ENCODE results near the gene FRMD4A. TPM values are rescaled to one million over a fixed set of nuclear protein-coding genes. Genes with fewer than 3 reads are reported as not detected.

The FRMD4A gene
- total RNA-seq, 1 experiment from 2014 or later: 18.3 TPM

DNA sequence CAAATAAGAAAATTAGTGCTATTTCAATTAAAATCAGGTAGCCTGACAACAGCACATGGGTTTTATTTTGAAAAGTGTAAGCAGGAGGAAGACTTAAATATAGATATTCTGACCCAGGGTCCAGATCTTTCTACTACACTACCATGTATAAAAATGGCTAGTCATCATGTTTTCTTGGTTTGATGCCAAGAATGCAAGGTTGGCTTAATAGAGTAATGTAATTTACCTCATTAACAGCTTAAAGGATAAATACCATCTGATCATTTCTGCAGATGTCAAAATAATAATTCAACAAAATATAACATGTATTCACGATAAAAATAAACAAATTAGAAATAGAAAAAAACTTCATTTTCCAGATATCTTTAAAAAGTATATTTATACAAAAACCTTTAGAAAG lies 39.4 kb downstream of the FRMD4A start:
- Histone ChIP-seq H3K9me2 (ENCODE audit: insufficient read depth) (no peaks in the 10 kb centered on the region), H3K79me2 (ENCODE audit: low read depth) (no peaks in the 10 kb centered on the region), H3F3A (ENCODE audit: insufficient read depth, low read depth) (no peaks in the 10 kb centered on the region), H2AFZ (no peak overlapping the region), H4K20me1 (ENCODE audit: insufficient read depth) (no peaks in the 10 kb centered on the region), H3K4me2 (no peak overlapping the region), H3K9me3 (ENCODE audit: insufficient read depth, low read depth) (no peaks in the 10 kb centered on the region), H3K4me1 (replicated peaks; ENCODE audit: insufficient read depth) (no peaks in the 10 kb centered on the region), H3K4me3 (no peak overlapping the region), H3K27ac (no peak overlapping the region), H3K36me3 (ENCODE audit: low read depth) (no peaks in the 10 kb centered on the region), H3K27me3 (ENCODE audit: insufficient read depth, low read depth) (peaks cover 9% of the 10 kb centered on the region; the same call in 1 of the 2 replicates)
- POLR2A ChIA-PET (ENCODE audit: unreplicated experiment): no interaction called here
- no peak for DNase-seq
- intact Hi-C loops (cut with micrococcal nuclease; ENCODE audit: unreplicated experiment): no loop called here
- BruUV-seq (replicated peaks): no TSS peak
- CTCF ChIA-PET: no interaction called here
- TF ChIP-seq EZH2 (IDR thresholded peaks at IDR 0.05; ENCODE audit: low read depth): no peak
- TF ChIP-seq, protein P1, sequence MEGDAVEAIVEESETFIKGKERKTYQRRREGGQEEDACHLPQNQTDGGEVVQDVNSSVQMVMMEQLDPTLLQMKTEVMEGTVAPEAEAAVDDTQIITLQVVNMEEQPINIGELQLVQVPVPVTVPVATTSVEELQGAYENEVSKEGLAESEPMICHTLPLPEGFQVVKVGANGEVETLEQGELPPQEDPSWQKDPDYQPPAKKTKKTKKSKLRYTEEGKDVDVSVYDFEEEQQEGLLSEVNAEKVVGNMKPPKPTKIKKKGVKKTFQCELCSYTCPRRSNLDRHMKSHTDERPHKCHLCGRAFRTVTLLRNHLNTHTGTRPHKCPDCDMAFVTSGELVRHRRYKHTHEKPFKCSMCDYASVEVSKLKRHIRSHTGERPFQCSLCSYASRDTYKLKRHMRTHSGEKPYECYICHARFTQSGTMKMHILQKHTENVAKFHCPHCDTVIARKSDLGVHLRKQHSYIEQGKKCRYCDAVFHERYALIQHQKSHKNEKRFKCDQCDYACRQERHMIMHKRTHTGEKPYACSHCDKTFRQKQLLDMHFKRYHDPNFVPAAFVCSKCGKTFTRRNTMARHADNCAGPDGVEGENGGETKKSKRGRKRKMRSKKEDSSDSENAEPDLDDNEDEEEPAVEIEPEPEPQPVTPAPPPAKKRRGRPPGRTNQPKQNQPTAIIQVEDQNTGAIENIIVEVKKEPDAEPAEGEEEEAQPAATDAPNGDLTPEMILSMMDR (conservative IDR thresholded peaks at IDR 0.05): no peak

DNA sequence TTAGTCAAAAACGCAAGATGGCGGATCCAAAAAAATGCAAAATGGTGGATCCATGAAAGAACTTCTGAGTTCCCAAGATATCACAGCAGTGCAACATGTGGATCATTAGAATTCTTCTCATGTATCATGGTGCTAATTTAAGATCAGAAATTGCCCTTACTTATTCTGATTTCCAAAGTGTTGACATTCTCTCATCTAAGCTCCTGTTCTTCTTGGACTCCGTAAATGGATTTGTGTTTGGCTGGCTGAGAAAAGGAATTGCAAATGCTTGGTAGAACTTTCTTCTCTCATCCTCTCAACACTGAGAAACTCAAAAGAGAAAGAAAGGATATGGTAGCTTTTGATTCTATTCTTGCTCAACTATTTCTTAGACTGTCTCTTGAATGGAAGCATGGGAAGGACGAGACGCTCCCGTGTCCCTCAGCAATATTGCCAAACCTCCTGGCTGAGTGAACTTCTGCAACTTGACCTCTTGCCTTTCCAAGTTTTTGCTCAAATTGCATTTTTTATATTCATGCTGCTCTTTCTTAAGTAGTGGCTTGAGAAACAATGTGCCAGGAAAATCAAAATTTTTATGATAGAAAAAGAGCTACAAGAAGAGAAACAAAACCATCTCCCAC lies 44.7 kb downstream of the FRMD4A start:
- BruUV-seq (replicated peaks): no TSS peak
- H3K36me3 ChIP-seq (ENCODE audit: low read depth): no peaks in the 10 kb centered on the region
- peaks cover 26% of the 10 kb centered on the region; the same call in 1 of the 2 replicates for H3K27me3 ChIP-seq (ENCODE audit: insufficient read depth, low read depth)
- POLR2A ChIA-PET (ENCODE audit: unreplicated experiment): no interaction called here
- H3F3A ChIP-seq (ENCODE audit: insufficient read depth, low read depth): no peaks in the 10 kb centered on the region
- H3K27ac ChIP-seq: no peak overlapping the region
- intact Hi-C loops (cut with micrococcal nuclease; ENCODE audit: unreplicated experiment): no loop called here
- H3K4me2 ChIP-seq: no peak overlapping the region
- H3K4me1 ChIP-seq (replicated peaks; ENCODE audit: insufficient read depth): no peaks in the 10 kb centered on the region
- TF ChIP-seq, protein P1 (conservative IDR thresholded peaks at IDR 0.05): no peak
- no peak for TF ChIP-seq EZH2 (IDR thresholded peaks at IDR 0.05; ENCODE audit: low read depth)
- CTCF ChIA-PET: no interaction called here
- H3K9me3 ChIP-seq (ENCODE audit: insufficient read depth, low read depth): no peaks in the 10 kb centered on the region
- DNase-seq: no peak
- no peaks in the 10 kb centered on the region for H3K79me2 ChIP-seq (ENCODE audit: low read depth)
- H4K20me1 ChIP-seq (ENCODE audit: insufficient read depth): no peaks in the 10 kb centered on the region
- no peak overlapping the region for H3K4me3 ChIP-seq
- no peaks in the 10 kb centered on the region for H3K9me2 ChIP-seq (ENCODE audit: insufficient read depth)
- H2AFZ ChIP-seq: no peak overlapping the region

DNA sequence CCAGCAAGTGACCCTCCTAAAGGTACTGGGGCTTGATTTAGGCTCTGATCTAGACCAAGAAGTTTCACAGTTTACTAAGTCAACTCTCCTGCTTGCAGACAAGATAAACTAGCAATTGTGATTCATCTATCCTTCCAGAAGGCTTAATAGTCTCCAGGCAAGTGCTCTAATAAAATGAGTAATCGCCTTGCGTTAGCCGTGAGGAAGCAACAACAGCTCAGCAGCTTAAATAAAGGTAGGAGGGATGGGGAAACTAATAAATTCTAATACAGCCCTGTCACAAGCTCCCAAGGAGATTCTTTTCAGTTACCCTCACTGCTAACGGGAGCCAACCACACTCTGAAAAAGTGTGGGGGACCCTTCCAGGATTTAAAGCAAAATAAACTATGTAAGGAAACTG lies 48.4 kb downstream of the FRMD4A start:
- Histone ChIP-seq H3K9me3 (ENCODE audit: insufficient read depth, low read depth) (no peaks in the 10 kb centered on the region), H3K27ac (no peak overlapping the region), H3K79me2 (ENCODE audit: low read depth) (no peaks in the 10 kb centered on the region), H3F3A (ENCODE audit: insufficient read depth, low read depth) (no peaks in the 10 kb centered on the region), H3K9me2 (ENCODE audit: insufficient read depth) (no peaks in the 10 kb centered on the region), H3K4me1 (replicated peaks; ENCODE audit: insufficient read depth) (no peaks in the 10 kb centered on the region), H3K4me2 (no peak overlapping the region), H3K4me3 (no peak overlapping the region), H3K27me3 (ENCODE audit: insufficient read depth, low read depth) (peaks cover 50% of the 10 kb centered on the region), H4K20me1 (ENCODE audit: insufficient read depth) (no peaks in the 10 kb centered on the region), H3K36me3 (ENCODE audit: low read depth) (no peaks in the 10 kb centered on the region), H2AFZ (no peak overlapping the region)
- BruUV-seq (replicated peaks): no TSS peak
- intact Hi-C loops (cut with micrococcal nuclease; ENCODE audit: unreplicated experiment): no loop called here
- TF ChIP-seq, protein P1 (conservative IDR thresholded peaks at IDR 0.05): no peak
- no peak for TF ChIP-seq EZH2 (IDR thresholded peaks at IDR 0.05; ENCODE audit: low read depth)
- POLR2A ChIA-PET (ENCODE audit: unreplicated experiment): no interaction called here
- DNase-seq: peak in 1 of 2 experiments; percentile 47
- CTCF ChIA-PET: interaction anchor here (0.5 kb wide), 1 partner anchor 115 kb away, joined by 3 read pairs; no protein-coding TSS in a partner anchor
